ENCODE measurements around the gene CYP27B1.

GRCh38 chr12:57722716-57723629 is 43.9 kb downstream of the CYP27B1 start:
- no peak for TF ChIP-seq CTCF (IDR thresholded peaks at IDR 0.05)
- no peak for TF ChIP-seq POLR2A (IDR thresholded peaks at IDR 0.05)
